ENCODE results near the gene PCAT7. TPM values are rescaled to one million over a fixed set of nuclear protein-coding genes. Genes with fewer than 3 reads are reported as not detected.

The PCAT7 gene
- total and polyA plus RNA-seq, 10 of the 15 experiments (the other 5 are each of a cell fraction or from before 2014, with no cell fraction given), result 0.04 TPM; not detected in 9

GRCh38 chr9:94534901-94535300 lies 20.0 kb upstream of the PCAT7 start:
- Histone ChIP-seq H3K4me3 (no peak overlapping the region), H3K36me3 (ENCODE audit: control insufficient read depth in 2 of 2, insufficient read depth in 2 of 2, low read length in 1 of 2) (no peaks in the 10 kb centered on the region), H3K79me2 (ENCODE audit: control insufficient read depth, insufficient read depth, low read length) (no peaks in the 10 kb centered on the region), H3K4me2 (ENCODE audit: control insufficient read depth, insufficient read depth) (no peak overlapping the region), H4K20me1 (ENCODE audit: control insufficient read depth, insufficient read depth) (no peaks in the 10 kb centered on the region), H3K27ac (ENCODE audit: control insufficient read depth, insufficient read depth) (no peak overlapping the region), H2AFZ (ENCODE audit: control insufficient read depth, low read depth, low read length) (no peak overlapping the region), H3K9me3 (replicated peaks; ENCODE audit: control insufficient read depth, insufficient read depth, low read length) (no peaks in the 10 kb centered on the region), H3K27me3 (replicated peaks in 1 of 2; ENCODE audit: control insufficient read depth in 2 of 2, insufficient read depth in 2 of 2, low read length in 1 of 2) (peaks cover 0 to 1% of the 10 kb centered on the region in 2 experiments; a peak in 1 of 4 replicates), H3K4me1 (ENCODE audit: control insufficient read depth, insufficient read depth, low read length) (no peaks in the 10 kb centered on the region), H3K9ac (ENCODE audit: control insufficient read depth, insufficient read depth, low read length) (no peak overlapping the region)
- FAIRE-seq, result no peak
- SMC1A ChIA-PET (ENCODE audit: uncharacterized antibody, unreplicated experiment), result no interaction called here
- no peak for ATAC-seq
- 43% methylated on average over 3 of the region's 4 CpGs for WGBS (ENCODE audit: insufficient coverage, insufficient replicate concordance, low lambda C conversion rate, missing lambda C conversion rate)
- DNase-seq (ENCODE audit: low read depth, low spot score), result no peak
- CTCF ChIA-PET, result interaction anchor here (0.7 kb wide), 1 partner anchor 34 kb away, joined by 4 read pairs; no protein-coding TSS in a partner anchor
- intact Hi-C loops (cut with micrococcal nuclease; ENCODE audit: unreplicated experiment) (no loop called here), in situ Hi-C loops (cut with MboI) (no loop called here)
- TF ChIP-seq PAX5 (IDR thresholded peaks at IDR 0.05; ENCODE audit: borderline replicate concordance, low read depth, low read length), result no peak
- TF ChIP-seq MTA3 (IDR thresholded peaks at IDR 0.05; ENCODE audit: borderline replicate concordance, low read length), result no peak
- no peak for TF ChIP-seq POLR2AphosphoS2 (IDR thresholded peaks at IDR 0.05; ENCODE audit: low read depth, low read length)
- no peak for TF ChIP-seq JUND (IDR thresholded peaks at IDR 0.05; ENCODE audit: low read depth, low read length)
- TF ChIP-seq, protein P1, sequence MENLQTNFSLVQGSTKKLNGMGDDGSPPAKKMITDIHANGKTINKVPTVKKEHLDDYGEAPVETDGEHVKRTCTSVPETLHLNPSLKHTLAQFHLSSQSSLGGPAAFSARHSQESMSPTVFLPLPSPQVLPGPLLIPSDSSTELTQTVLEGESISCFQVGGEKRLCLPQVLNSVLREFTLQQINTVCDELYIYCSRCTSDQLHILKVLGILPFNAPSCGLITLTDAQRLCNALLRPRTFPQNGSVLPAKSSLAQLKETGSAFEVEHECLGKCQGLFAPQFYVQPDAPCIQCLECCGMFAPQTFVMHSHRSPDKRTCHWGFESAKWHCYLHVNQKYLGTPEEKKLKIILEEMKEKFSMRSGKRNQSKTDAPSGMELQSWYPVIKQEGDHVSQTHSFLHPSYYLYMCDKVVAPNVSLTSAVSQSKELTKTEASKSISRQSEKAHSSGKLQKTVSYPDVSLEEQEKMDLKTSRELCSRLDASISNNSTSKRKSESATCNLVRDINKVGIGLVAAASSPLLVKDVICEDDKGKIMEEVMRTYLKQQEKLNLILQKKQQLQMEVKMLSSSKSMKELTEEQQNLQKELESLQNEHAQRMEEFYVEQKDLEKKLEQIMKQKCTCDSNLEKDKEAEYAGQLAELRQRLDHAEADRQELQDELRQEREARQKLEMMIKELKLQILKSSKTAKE (IDR thresholded peaks at IDR 0.05; ENCODE audit: low read depth, poor library complexity, severe bottlenecking), result no peak
- TF ChIP-seq BCLAF1 (IDR thresholded peaks at IDR 0.05), result no peak
- no peak for TF ChIP-seq ZNF217 (IDR thresholded peaks at IDR 0.05)
- TF ChIP-seq EGR1 (IDR thresholded peaks at IDR 0.05; ENCODE audit: borderline replicate concordance in 1 of 2, low read depth in 2 of 2, low read length in 2 of 2), result no peak
- TF ChIP-seq, protein P2, sequence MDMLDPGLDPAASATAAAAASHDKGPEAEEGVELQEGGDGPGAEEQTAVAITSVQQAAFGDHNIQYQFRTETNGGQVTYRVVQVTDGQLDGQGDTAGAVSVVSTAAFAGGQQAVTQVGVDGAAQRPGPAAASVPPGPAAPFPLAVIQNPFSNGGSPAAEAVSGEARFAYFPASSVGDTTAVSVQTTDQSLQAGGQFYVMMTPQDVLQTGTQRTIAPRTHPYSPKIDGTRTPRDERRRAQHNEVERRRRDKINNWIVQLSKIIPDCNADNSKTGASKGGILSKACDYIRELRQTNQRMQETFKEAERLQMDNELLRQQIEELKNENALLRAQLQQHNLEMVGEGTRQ (IDR thresholded peaks at IDR 0.05; ENCODE audit: borderline replicate concordance, low read depth, low read length), result no peak
- TF ChIP-seq ESRRA (IDR thresholded peaks at IDR 0.05; ENCODE audit: low read length), result no peak
- TF ChIP-seq MAX (IDR thresholded peaks at IDR 0.05; ENCODE audit: low read depth, low read length), result no peak
- no peak for TF ChIP-seq STAT1 (conservative IDR thresholded peaks at IDR 0.05)
- TF ChIP-seq NR2F1 (conservative IDR thresholded peaks at IDR 0.05), result no peak
- no peak for TF ChIP-seq ATF7 (IDR thresholded peaks at IDR 0.05; ENCODE audit: low read depth)
- TF ChIP-seq, protein P3, sequence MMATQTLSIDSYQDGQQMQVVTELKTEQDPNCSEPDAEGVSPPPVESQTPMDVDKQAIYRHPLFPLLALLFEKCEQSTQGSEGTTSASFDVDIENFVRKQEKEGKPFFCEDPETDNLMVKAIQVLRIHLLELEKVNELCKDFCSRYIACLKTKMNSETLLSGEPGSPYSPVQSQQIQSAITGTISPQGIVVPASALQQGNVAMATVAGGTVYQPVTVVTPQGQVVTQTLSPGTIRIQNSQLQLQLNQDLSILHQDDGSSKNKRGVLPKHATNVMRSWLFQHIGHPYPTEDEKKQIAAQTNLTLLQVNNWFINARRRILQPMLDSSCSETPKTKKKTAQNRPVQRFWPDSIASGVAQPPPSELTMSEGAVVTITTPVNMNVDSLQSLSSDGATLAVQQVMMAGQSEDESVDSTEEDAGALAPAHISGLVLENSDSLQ (IDR thresholded peaks at IDR 0.05), result no peak
- no peak for TF ChIP-seq IRF4 (IDR thresholded peaks at IDR 0.05; ENCODE audit: low read depth, low read length)
- no peak for TF ChIP-seq NFYB (IDR thresholded peaks at IDR 0.05; ENCODE audit: insufficient read depth, low read depth, low read length)
- no peak for TF ChIP-seq KDM1A (IDR thresholded peaks at IDR 0.05; ENCODE audit: borderline replicate concordance)
- POLR2A ChIA-PET, result no interaction called here
- RAD21 ChIA-PET (ENCODE audit: unreplicated experiment), result no interaction called here
- no TSS peak for BruUV-seq (replicated peaks)

All from GM12878 (cell line).